ENCODE data around the gene PXDN.

Gene PXDN

DNA sequence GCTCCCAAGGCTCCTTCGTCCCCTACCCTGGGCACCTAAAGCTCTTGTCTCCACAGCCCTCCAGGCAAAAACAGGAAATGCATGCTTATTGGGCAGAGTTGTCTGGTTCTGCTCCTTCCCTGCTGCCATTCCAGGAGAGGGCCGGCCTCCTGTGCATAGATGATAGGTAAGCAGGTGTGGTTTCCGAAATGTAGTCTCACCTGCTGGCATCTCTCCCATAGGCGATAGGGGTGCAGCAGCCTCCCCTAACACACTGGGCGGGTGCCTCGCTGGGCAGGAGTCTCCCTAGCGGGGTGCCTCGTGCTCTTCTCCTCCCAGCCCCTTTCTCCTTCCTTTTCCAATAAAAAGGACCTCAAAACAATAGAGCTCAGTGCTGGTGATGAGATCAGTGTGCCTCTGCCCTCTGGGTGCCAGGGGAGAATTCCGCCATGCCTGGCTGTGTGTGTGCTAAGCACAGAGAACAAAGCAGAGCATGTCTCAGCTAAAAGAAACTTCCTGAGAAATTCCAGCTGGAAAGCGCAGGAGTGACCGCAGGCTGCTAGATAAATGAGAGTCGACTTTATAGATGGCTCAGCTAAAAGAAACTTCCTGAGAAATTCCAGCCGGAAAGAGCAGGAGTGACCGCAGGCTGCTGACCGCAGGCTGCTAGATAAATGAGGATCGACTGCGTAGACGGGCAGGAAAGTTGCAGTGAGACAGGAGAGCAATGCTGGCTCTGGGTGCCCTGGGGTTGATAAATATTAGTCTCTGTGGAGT is 11.3 kb upstream of the PXDN start:
- no peak for DNase-seq (ENCODE audit: low read depth in 2 of 2)

DNA sequence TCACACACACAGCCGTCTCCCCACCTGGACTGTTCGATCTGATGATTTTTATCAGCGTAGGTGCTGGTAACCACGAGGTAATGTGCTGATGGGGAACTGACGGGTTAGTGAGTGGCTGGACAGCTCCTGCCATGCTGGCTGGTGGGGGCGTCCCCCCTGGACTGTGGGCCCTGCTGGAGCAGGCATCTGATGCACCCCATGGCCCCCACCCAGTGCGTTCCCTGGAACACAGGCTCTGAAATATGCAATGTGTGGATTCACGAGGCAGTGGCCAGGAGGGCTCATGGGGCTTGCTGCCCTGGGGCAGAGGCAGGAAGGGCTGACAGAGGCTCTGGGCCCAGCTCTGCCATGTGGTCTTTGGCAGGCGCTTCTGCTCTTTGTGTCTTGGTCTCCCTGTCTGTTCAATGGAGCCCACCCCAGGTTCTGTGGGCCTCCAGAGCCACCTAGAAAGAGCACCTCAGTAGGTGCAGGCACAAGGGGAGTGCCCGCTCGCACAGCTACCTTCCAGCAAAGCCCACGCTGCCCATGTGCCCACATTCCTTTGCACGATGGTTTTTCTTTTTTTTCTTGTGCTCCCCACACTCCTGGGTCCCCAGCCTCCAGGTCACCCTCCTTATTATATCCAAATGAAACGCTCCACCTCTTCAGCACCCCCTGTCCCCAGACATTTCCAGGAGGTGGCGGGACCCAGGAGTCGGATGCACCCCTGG is 10.3 kb upstream of the PXDN start:
- no peak for DNase-seq (ENCODE audit: low read depth in 2 of 2)

DNA sequence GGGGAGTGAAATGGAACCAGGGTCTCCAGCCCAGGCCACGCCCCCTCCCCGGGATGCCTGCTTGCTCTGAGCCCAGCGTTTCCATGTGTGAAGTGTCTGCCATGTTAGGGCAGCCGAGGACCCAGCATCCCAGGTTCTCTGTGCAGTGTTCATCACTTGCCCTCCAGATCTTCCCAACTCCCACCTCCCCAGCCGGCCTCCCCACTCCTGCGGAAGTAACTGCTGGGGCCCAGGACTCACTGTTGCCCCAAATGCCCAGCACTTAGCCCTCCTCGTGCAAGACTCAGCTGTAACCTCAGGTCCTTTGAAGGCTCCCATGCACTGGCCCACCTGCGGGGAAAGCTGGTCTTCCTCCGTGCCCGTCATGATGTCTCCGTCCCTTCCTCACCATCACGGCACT is 9.7 kb upstream of the PXDN start:
- no peak for DNase-seq (ENCODE audit: low read depth in 2 of 2)

DNA sequence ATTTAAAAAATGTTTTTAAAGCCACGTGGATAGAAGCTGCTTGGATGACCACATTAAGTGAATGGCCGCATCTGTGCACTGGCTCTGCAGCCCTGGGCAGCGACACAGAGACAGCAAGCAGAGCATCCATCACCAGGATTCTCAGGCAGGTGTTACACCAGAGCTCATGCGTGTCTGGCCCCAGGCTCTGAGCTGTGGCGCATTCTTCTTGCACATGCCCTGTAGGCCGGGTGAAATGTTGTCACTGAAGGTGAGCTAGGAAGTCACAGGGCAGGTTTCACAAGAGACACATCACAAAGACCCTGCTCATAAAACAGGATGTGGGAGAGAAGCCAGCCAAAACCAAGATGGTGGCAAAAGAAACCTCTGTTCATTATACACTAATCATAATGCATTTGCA is 8.4 kb upstream of the PXDN start:
- DNase-seq (ENCODE audit: low read depth in 2 of 2), result no peak

DNA sequence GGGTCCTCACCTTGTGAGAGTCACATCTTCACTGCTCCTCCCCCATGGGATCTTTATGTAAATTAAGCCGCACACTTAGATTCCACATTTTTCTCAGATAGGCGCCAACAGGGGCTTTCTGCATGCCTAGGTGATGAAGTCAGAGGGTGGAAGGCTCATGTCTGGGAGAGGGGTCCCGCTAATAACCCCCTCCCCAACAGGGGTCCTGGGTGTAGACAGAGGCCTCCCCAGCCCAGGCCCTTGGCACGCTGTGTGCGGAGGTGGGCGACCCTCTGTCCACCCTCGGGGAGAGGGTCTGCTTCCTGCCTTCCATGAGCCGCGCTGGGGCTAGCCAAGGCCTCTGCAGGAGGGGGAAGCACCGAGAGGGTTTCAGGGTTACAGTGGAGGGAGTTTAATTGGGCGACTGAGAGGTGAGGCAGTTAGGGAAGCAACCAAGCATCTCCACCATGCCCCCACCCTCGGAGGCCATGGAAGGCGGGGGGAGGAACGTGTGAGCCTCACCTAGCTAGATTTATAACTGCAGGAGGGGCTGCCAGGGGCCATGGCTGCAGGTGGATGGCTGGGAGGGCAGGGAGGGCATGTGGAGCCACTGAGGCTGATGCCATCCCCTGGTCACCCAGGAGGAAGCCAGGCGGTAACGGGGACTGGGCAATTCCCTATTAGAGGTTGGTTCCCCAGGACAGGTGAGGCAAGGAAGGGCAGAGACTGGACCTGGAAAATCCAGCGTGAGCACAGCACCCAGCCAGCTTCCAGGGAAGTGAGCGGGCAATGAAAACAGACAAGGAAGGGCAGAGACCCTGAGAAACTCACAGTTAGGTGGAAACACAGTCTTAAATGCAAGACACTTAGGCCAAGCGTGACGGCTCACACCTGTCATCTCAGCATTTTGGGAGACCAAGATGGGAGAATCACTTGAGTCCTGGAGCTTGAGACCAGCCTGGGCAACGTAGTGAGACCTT is 7.7 kb upstream of the PXDN start:
- DNase-seq (ENCODE audit: low read depth in 2 of 2), result no peak

DNA sequence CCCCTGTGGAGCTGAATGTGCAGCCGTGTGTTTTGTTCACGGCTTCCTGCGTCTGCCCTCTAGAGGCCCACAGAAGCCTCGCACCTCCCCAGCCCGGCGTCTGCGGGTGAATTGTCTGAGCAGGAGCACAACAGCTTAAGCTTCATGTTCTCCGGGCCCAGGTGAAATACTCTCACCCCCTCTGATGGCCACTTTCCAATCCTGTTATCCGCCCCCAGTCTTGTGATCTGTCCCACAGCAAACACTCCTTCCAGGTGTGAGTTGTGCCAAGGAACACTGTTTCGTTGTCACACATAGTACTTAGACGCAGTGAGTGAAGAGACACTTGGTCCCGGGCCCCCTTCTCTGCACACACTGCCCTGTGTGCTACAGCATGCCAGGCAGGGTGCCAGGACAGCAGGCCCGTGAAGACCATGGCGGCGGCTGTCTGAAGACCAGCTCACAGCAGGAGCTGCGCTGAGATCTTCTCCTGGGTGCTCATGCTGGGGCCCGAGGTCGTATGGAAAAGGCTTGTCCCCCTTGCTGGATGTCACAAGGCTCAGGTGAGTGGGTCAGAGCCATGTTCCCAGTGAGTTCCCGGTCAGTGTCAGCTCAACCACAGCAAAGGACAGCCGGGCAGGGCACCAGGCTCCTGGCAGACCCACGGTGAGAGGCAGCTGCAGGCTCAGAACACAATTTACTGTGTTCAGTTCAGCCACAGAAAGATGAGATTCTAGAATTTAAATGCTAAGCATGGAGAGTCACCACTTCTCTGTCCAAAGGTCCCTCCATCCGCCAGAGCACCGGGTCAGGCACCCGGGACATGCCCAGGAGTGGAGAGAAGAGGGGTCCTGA is 6.8 kb upstream of the PXDN start:
- DNase-seq (ENCODE audit: low read depth in 2 of 2), result peak; percentile 7 to 24

DNA sequence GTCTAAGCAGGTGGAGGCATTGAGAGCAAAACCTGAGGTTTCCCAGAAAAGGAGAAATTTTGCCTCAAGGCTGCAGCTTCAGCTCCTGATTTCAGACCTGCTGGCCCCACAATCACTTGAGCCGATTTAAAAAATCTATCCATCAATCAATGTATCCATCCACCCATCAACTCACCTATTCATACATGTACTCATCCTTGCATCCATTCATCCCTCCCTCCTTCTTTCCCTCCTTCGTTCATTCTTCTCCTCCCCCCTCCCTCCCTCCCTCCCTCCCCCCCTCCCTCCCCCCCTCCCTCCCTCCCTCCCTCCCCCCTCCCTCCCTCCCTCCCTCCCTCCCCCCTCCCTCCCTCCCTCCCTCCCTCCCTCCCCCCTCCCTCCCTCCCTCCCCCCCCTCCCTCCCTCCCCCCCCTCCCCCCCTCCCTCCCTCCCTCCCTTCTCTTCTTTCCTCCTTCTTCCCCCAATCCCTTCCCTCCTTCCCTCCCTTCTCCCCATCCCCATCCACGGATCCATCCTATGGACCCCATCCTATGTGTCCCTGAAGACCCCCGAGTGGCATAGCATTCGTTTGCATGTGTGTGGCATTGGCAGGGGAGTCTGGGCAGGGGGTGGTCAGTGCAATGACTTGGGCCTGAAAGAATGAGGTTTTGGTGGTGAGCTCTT is 6.1 kb upstream of the PXDN start:
- no peak for DNase-seq (ENCODE audit: low read depth in 2 of 2)

DNA sequence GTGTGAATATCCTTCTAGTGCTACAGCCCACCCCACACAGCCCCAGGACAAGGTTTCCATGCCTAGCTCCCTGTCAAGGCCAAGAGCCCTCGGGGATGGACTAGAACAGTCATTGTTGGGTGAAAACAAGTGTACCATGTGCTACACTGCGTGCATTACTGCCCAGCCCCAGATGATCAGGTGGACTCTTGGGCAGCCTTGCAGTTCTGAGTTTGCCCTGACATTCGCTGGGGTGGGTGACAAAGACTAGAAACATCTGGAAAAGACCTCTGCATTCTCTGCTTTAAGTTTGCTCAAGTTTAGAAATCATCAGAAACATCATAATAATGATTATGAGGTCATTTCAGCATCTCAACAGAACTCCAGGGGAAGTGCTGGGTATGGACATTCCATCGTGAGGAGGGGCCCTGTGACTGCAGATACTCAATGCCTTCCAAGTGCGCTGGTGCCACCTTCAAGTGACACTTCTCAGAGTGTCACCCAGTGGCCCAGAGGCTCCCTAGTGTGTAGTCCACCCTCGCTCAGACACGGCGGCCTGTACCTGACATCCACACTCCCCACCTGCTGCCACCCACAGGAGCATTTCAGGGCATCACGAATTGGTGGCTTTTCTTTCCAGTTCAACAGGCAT is 5.3 kb upstream of the PXDN start:
- DNase-seq (ENCODE audit: low read depth in 2 of 2), result no peak

DNA sequence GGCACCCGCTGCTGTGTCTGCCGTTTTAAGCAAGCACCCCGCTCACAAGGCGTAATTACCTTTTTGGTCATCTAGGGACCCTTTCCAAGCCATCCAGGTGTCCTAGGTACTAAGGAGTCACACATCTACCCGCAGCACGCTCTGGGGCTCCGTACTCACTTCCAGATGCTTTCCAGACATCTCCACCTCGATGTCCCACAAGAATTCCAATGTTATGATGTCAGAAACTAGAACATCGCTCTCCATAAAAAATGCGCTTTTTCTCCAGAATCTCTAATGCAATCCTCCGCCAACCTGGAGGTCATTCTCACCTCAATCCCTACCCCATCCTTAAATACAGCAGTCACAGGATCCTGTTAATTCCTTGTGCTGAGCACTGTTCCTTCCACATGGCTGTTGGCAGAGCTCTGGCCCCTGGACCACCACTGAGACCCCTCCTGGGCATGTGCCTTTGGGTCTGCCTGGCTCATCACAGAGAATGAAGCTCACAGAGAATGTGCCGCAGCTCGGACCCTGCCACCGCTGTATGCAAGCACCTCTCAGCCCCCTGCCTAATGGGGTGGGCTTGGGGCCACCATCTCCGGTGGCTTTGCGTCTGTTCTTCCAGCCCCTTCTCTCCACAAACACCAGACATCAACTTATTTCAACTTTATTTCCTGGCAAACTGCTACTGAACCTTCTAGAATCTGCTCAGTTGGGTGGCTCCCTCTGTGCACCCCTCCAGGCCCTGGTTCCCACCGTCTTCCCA is 4.6 kb upstream of the PXDN start:
- DNase-seq (ENCODE audit: low read depth in 2 of 2), result no peak

DNA sequence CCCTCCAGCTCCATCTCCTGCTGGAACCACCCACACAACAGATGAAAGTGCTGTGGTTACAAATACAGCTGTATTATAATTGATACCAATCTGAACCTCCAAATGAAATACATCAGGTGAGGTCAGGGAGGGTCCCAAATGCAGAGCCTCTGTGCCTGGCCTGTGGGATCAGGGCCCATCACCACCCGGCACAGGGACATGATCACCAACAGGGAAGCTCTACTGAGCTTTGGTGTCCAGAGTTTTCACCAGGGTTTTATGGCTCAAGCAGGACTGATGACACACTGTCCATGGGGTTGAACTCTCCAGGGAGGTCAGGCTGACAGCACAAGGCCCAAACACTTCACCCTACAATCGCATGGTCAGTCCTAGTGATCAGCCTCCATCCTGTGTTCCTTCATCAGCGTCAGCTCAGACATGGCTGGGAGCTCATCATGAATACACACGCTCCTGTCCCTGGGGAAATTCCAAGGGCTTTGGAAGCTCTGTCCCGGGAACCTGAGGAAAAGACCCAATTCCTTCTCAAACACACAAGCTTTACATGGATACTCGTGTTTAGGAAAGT is 3.9 kb upstream of the PXDN start:
- no peak for DNase-seq (ENCODE audit: low read depth in 2 of 2)

DNA sequence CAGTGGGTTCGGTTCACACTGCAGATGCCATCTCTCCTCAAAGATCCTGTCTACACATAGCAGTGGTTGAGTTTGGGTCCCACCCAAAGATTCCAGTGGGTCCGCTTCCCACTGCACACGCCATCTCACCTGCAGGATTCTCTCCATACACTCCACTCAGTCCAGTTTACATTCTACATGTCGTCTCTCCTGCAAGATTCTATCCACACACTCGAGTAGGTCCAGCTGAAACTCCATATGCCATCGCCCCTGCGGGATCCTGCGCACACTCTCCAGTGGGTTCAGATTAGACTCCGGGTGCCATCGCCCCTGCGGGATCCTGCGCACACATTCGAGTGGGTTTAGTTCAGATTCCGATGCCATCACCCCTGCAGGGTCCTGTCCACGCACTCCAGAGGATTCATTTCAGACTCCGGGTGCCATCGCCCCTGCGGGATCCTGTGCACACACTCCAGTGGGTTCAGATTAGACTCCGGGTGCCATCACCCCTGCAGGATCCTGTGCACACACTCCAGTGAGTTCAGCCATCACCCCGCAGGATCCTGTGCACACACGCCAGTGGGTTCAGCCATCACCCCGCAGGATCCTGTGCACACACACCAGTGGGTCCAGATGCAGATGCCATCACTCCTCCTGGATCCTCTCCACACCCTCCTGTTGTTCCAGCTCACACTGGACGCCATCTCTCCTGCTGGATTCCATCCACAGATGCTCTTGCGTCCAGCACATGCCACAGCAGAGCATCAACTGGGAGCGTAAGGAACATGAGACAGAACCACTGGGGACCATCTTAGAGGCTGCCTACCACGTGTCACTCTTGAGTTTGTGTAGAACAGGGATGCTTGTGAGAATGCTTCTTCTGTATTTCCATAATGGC is 3.0 kb upstream of the PXDN start:
- no peak for DNase-seq (ENCODE audit: low read depth in 2 of 2)

DNA sequence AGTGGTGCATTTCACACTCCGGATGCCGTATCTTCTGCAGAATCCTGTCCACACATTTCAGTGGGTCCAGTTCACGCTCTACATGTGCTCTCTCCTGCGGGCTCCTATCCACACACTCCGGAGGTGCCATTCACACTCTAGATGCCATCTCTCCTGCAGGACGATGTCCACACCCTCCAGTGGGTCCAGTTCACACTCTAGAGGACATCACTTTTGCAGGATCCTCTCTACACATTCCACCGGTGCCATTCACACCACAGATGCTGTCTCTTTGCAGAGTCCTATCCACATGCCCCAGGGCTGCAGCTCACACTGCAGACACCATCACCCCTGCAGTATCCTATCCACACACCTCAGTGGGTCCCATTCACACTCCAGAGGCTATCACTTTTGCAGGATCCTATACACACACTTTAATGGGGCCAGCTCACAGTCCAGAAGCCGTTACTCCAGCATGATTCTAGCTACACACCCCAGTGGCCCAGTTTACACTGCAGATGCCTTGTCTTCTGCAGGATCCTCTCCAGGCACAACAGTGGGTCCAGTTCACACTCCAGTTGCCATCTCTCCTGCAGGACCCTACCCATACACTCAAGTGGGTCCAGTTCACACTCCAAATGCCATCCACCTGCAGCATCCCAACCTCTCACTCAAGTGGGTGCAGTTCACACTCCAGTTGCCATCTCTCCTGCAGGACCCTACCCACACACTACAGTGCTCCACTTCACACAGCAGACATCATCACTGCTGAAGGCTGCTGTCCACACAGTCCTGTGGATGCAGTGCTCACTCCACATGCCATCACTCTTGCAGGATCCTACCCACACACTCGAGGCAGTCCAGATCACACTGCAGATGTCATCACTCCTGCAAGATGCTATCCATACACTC is 2.1 kb upstream of the PXDN start:
- DNase-seq (ENCODE audit: low read depth in 2 of 2), result no peak

DNA sequence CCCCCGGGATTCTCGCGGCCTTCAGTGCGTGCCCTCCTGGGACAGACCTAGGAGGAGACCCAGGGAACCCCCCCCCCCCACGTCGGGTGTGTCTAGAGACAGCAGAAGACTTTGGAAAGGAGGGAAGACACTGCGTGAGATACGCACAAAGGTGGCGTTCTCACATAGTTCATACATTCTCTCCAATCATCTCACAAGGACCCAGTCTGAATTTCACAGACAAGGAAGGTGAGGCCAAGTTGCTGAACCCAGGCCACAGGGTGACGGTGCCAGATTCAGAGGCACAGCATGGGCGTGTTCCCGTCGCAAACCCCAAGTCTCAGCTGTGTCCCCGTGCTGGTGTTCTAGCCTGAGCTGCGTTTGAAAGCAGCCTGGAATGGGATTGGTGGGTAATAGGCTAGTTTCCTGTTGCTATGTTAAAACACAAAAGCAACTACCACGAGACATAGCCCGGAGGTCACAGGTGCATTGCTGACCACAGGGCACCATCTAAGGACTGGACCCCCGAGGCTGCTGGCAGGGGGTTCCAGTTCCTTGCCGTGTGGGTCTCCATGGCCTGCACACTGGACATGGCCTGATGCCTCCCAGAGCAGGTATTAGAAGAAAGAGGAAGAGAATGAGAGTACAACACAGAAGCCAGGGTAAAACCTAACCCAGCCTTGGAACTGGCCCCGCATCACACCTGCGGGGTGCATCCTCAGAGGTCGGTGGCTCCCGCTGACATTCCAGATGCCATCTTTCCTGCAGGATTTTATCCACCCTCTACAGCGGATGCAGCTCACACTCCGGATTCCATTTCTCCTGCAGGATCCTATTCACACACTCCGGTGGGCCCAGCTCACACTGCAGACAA is 1.1 kb upstream of the PXDN start:
- no peak for DNase-seq (ENCODE audit: low read depth in 2 of 2)

DNA sequence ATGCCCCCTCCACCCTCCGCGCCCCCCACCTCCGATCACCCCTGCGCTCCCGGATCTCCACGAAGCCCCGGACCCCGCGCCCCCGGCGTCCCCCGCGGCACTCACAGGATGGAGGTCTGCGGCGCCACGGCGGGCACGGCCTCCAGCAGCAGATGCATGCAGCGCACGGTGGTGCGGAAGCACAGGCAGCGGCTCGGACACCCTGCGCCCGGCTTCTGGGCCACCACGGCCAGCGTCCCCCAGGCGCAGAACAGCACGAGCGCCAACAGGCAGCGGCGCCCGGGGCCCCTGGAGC is 217 bp downstream of the PXDN start:
- no peak for DNase-seq (ENCODE audit: low read depth in 2 of 2)

DNA sequence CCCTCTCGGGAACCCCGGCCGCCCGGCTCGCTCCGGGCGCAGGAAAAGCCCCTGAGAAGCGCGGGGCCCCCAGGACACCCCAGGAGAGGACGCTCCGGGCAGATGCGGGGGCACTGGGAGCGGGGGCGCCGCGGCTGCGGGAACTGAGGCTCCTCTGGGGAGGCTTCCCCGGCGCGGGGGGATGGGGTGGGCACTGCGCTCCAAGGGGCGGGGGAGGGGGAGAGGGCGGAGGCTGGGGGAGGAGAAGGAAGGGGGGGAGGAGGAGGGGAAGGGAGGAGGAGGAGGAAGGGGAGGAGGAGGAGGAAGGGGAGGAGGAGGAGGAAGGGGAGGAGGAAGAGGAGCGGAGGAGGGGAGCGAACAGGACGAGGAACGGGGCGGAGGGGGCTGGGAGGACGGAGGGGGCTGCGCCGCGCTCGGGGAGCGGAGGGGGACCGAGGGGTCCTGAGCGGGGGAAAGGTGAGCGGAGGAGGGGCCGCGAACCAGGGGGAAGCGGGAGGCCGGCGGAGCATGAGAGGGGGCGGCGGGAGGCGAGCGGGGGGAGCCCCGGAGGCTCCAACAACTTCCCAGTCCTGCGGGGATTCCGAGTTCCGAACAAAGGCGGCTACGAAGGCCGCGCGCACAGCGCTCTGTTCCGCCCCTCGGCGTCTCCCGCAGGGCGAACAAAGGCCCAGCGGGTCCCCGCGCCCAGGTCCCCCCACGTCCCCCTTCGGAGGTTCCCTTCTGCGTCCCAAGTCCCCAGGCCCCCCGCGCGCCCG is 742 bp downstream of the PXDN start:
- DNase-seq (ENCODE audit: low read depth in 2 of 2), result no peak
